Neuronal stem cell (in vitro differentiated cells): ENCODE data around the gene ROBO1.

Experiments used
- DNase-seq: peaks from one replicate; pipeline ENCODE4 v3.0.0-alpha.2; 2013; ENCODE audit warnings: low spot score
- H2AFZ ChIP-seq: one replicate; pipeline ENCODE4 v1.6.1; 2013; ENCODE audit warnings: mild to moderate bottlenecking, low read length, inconsistent platforms
- H2AK5ac ChIP-seq: 2 replicates; pipeline ENCODE4 v1.6.1; 2013; ENCODE audit warnings: low read depth, mild to moderate bottlenecking, inconsistent platforms, low read length, moderate library complexity, mixed read lengths
- H2BK120ac ChIP-seq: 2 replicates; pipeline ENCODE4 v1.6.1; 2013; ENCODE audit warnings: low read depth, mild to moderate bottlenecking, inconsistent platforms, low read length, moderate library complexity, mixed read lengths
- H2BK12ac ChIP-seq: one replicate; pipeline ENCODE4 v1.6.1; 2013; ENCODE audit warnings: low read length, inconsistent platforms
- H2BK15ac ChIP-seq: 2 replicates; pipeline ENCODE4 v1.6.1; 2013; ENCODE audit warnings: mild to moderate bottlenecking, low read length, inconsistent platforms, mixed read lengths
- H2BK5ac ChIP-seq: one replicate; pipeline ENCODE4 v1.6.1; 2013; ENCODE audit warnings: inconsistent platforms, mild to moderate bottlenecking, low read length, moderate library complexity
- H3K14ac ChIP-seq: one replicate; pipeline ENCODE4 v1.6.1; 2013; ENCODE audit warnings: low read length, inconsistent platforms
- H3K18ac ChIP-seq: 2 replicates; pipeline ENCODE4 v1.6.1; 2013; ENCODE audit warnings: low read length, inconsistent platforms
- H3K23ac ChIP-seq: 2 replicates; pipeline ENCODE4 v1.6.1; 2013; ENCODE audit warnings: low read depth, mild to moderate bottlenecking, mixed read lengths, low read length, inconsistent platforms; ENCODE audit not compliant: poor library complexity
- H3K27ac ChIP-seq: replicated peaks from 3 replicates; pipeline ENCODE4 v1.5.1; 2013; ENCODE audit warnings: low read length, inconsistent platforms
- H3K27me3 ChIP-seq, 3 experiments: 2 replicates each; pipeline ENCODE4 v1.6.1; 2013; ENCODE audit warnings: low read length in 3 of 3, mild to moderate bottlenecking in 2 of 3, inconsistent platforms in 1 of 3, low read depth in 1 of 3, mixed read lengths in 1 of 3, moderate library complexity in 1 of 3; ENCODE audit not compliant: control insufficient read depth in 3 of 3, insufficient read depth in 3 of 3
- H3K36me3 ChIP-seq, 2 donors: replicated peaks in 1 of 2; 2 replicates each; pipeline ENCODE4 v1.6.1; 2013; ENCODE audit warnings: low read length in 2 of 2; ENCODE audit not compliant: control insufficient read depth in 2 of 2, insufficient read depth in 2 of 2
- H3K4ac ChIP-seq: 2 replicates; pipeline ENCODE4 v1.6.1; 2013; ENCODE audit warnings: inconsistent platforms, mild to moderate bottlenecking, low read length, moderate library complexity
- H3K4me1 ChIP-seq, 2 donors: 1 replicate in 1 of 2; 2 replicates in 1 of 2; pipeline ENCODE4 v1.6.1; 2013; ENCODE audit warnings: low read length in 2 of 2, low read depth in 1 of 2; ENCODE audit not compliant: control insufficient read depth in 2 of 2, insufficient read depth in 1 of 2
- H3K4me2 ChIP-seq: one replicate; pipeline ENCODE4 v1.6.1; 2013; ENCODE audit warnings: mild to moderate bottlenecking, low read length, inconsistent platforms; ENCODE audit not compliant: insufficient read depth, poor library complexity, severe bottlenecking
- H3K4me3 ChIP-seq, 2 donors: 2 replicates each; pipeline ENCODE4 v1.5.1; 2013; ENCODE audit warnings: low read length in 2 of 2, mild to moderate bottlenecking in 2 of 2, inconsistent platforms in 1 of 2, moderate library complexity in 1 of 2
- H3K79me1 ChIP-seq: one replicate; pipeline ENCODE4 v1.6.1; 2013; ENCODE audit warnings: low read depth, mild to moderate bottlenecking, inconsistent platforms, low read length, moderate library complexity
- H3K9ac ChIP-seq: one replicate; pipeline ENCODE4 v1.6.1; 2013; ENCODE audit warnings: mild to moderate bottlenecking, low read depth, low read length, inconsistent platforms; ENCODE audit not compliant: poor library complexity
- H3K9me3 ChIP-seq, 2 donors: replicated peaks in 1 of 2; 2 replicates each; pipeline versions ENCODE3 to v1.6.1; 2013; ENCODE audit warnings: low read length in 2 of 2, mild to moderate bottlenecking in 2 of 2, inconsistent platforms in 1 of 2, low read depth in 1 of 2, mixed read lengths in 1 of 2, moderate library complexity in 1 of 2; ENCODE audit not compliant: control insufficient read depth in 2 of 2, insufficient read depth in 1 of 2
- H4K8ac ChIP-seq: one replicate; pipeline ENCODE4 v1.6.1; 2013; ENCODE audit warnings: low read depth, mild to moderate bottlenecking, inconsistent platforms, low read length, moderate library complexity
- H4K91ac ChIP-seq: one replicate; pipeline ENCODE4 v1.6.1; 2013; ENCODE audit warnings: low read length, low read depth, mild to moderate bottlenecking, inconsistent platforms; ENCODE audit not compliant: poor library complexity
- WGBS, 2 donors: extraction: QIAGEN DNeasy Blood & Tissue Kit; methylation state at CpG; one replicate each; pipeline ENCODE4 v1.1.7; 2013; ENCODE audit warnings: missing lambda C conversion rate in 2 of 2, mixed read lengths in 1 of 2; ENCODE audit not compliant: insufficient read length in 2 of 2, insufficient replicate concordance in 1 of 2; ENCODE audit errors: extremely low coverage in 2 of 2; 5-methylcytosine and 5-hydroxymethylcytosine counted together

ROBO1 gene

DNA sequence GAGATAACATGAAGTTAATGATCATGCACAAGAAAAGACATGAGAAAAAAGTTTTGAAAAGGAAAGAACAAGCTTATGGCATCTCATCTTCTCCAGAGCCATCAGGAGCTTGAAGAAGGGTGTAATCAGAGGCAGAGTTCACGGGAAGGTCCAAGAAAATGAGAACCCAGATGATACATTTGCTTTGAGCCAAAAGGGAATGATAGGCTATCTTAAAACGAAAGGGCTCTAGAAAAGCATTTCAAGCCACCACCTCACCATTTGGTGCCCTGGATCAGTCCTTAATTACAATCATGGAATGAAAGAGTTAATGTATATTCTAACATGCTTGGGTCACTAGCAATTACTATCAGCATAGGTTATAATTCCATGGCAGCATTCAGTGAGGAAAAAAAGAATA lies 781.8 kb downstream of the ROBO1 start:
- H3K9me3 ChIP-seq: no peaks in the 10 kb centered on the region
- H3K36me3 ChIP-seq: no peaks in the 10 kb centered on the region
- H4K91ac ChIP-seq: no peak overlapping the region
- H4K8ac ChIP-seq: no peak overlapping the region
- peak overlapping the region; percentile 11 for H2AFZ ChIP-seq
- H3K14ac ChIP-seq: no peak overlapping the region
- peaks cover 10 to 22% of the 10 kb centered on the region in 2 donors for H3K4me1 ChIP-seq
- no peak overlapping the region for H3K4me3 ChIP-seq
- no peak overlapping the region for H2BK15ac ChIP-seq
- no peak overlapping the region for H3K27ac ChIP-seq
- H3K18ac ChIP-seq: no peak overlapping the region
- no peak overlapping the region for H3K9ac ChIP-seq
- H2BK12ac ChIP-seq: no peak overlapping the region
- H2AK5ac ChIP-seq: no peak overlapping the region
- DNase-seq: no peak
- H2BK120ac ChIP-seq: no peak overlapping the region
- H3K23ac ChIP-seq: no peak overlapping the region
- no peak overlapping the region for H3K4me2 ChIP-seq
- WGBS, 2 donors: no CpG with 5 or more reads among the region's 2 CpGs
- no peak overlapping the region for H2BK5ac ChIP-seq
- no peaks in the 10 kb centered on the region for H3K79me1 ChIP-seq
- H3K27me3 ChIP-seq: no peaks in the 10 kb centered on the region
- H3K4ac ChIP-seq: no peak overlapping the region

- H3K79me1 ChIP-seq: no peaks in the 10 kb centered on the region
- H3K4me2 ChIP-seq: no peak overlapping the region
- H3K23ac ChIP-seq: no peak overlapping the region
- peaks cover 0 to 3% of the 10 kb centered on the region in 2 donors for H3K9me3 ChIP-seq
- no peak overlapping the region for H2BK120ac ChIP-seq
- no peak overlapping the region for H4K91ac ChIP-seq
- peak; percentile 77 for DNase-seq
- H3K4me3 ChIP-seq: no peak overlapping the region
- H2AFZ ChIP-seq: peak overlapping the region; percentile 47
- no CpG with 5 or more reads among the region's 4 CpGs for WGBS, 2 donors
- no peak overlapping the region for H2BK12ac ChIP-seq
- H2BK5ac ChIP-seq: no peak overlapping the region
- no peak overlapping the region for H2AK5ac ChIP-seq
- no peak overlapping the region for H2BK15ac ChIP-seq
- no peak overlapping the region for H3K14ac ChIP-seq
- peaks cover 14 to 16% of the 10 kb centered on the region in 2 donors for H3K4me1 ChIP-seq
- H3K27me3 ChIP-seq: no peaks in the 10 kb centered on the region
- no peak overlapping the region for H3K18ac ChIP-seq
- peak overlapping the region; percentile 94 for H3K27ac ChIP-seq
- H3K9ac ChIP-seq: no peak overlapping the region
- H4K8ac ChIP-seq: no peak overlapping the region
- no peaks in the 10 kb centered on the region for H3K36me3 ChIP-seq
- no peak overlapping the region for H3K4ac ChIP-seq
Observed at GRCh38 chr3:78979028-78979427, 788.8 kb downstream of the ROBO1 start.

- Histone ChIP-seq H3K4me1 (peaks cover 14 to 16% of the 10 kb centered on the region in 2 donors), H3K14ac (no peak overlapping the region), H2AFZ (no peak overlapping the region), H3K9me3 (peaks cover 0 to 3% of the 10 kb centered on the region in 2 donors), H3K23ac (no peak overlapping the region), H3K79me1 (no peaks in the 10 kb centered on the region), H2BK12ac (no peak overlapping the region), H3K4me2 (no peak overlapping the region), H3K36me3 (no peaks in the 10 kb centered on the region), H2AK5ac (no peak overlapping the region), H3K27me3 (no peaks in the 10 kb centered on the region), H4K8ac (no peak overlapping the region), H2BK5ac (no peak overlapping the region), H3K18ac (no peak overlapping the region), H3K27ac (peak overlapping the region; percentile 94), H3K4me3 (no peak overlapping the region), H3K9ac (no peak overlapping the region), H2BK15ac (no peak overlapping the region), H2BK120ac (no peak overlapping the region), H4K91ac (no peak overlapping the region), H3K4ac (no peak overlapping the region)
- no peak for DNase-seq
Observed at GRCh38 chr3:78978037-78978436, 789.8 kb downstream of the ROBO1 start.

GRCh38 chr3:78977073-78977472 lies 790.7 kb downstream of the ROBO1 start:
- Histone ChIP-seq H3K9me3 (peaks cover 0 to 3% of the 10 kb centered on the region in 2 donors), H3K18ac (no peak overlapping the region), H3K27me3 (no peaks in the 10 kb centered on the region), H3K23ac (no peak overlapping the region), H2BK15ac (no peak overlapping the region), H3K79me1 (no peaks in the 10 kb centered on the region), H3K4ac (no peak overlapping the region), H3K14ac (no peak overlapping the region), H3K27ac (no peak overlapping the region), H3K9ac (no peak overlapping the region), H2BK120ac (no peak overlapping the region), H2BK5ac (no peak overlapping the region), H3K4me1 (peaks cover 14 to 16% of the 10 kb centered on the region in 2 donors), H2AK5ac (no peak overlapping the region), H4K91ac (no peak overlapping the region), H3K4me2 (no peak overlapping the region), H3K4me3 (no peak overlapping the region), H2AFZ (no peak overlapping the region), H2BK12ac (no peak overlapping the region), H4K8ac (no peak overlapping the region), H3K36me3 (no peaks in the 10 kb centered on the region)
- no peak for DNase-seq
